ENCODE measurements around the gene AKAP6.

AKAP6 gene

GRCh38 chr14:32330351-32331111, 1.4 kb downstream of the AKAP6 start:
- DNase-seq = no peak

- no peak for DNase-seq
These were observed 2.1 kb downstream of the AKAP6 start for GRCh38 chr14:32331206-32331605.

- DNase-seq = no peak
These were observed 3.6 kb downstream of the AKAP6 start for GRCh38 chr14:32332415-32333316.

- DNase-seq = no peak
These were observed 7.6 kb downstream of the AKAP6 start for GRCh38 chr14:32336702-32337101.

GRCh38 chr14:32337759-32338158, 8.7 kb downstream of the AKAP6 start:
- no peak for DNase-seq

- no peak for DNase-seq
These were observed 10.1 kb downstream of the AKAP6 start for GRCh38 chr14:32339188-32339587.

GRCh38 chr14:32341947-32342846, 13.1 kb downstream of the AKAP6 start:
- no peak for DNase-seq

- no peak for DNase-seq
These were observed 13.7 kb downstream of the AKAP6 start for GRCh38 chr14:32342847-32343194.

GRCh38 chr14:32343926-32344430, 14.9 kb downstream of the AKAP6 start:
- DNase-seq = no peak

- DNase-seq = no peak
These were observed 16.3 kb downstream of the AKAP6 start for GRCh38 chr14:32345311-32345791.

- no peak for DNase-seq
These were observed 20.2 kb downstream of the AKAP6 start for GRCh38 chr14:32349322-32349721.

- no peak for DNase-seq
These were observed 20.9 kb downstream of the AKAP6 start for GRCh38 chr14:32350020-32350419.

- DNase-seq = no peak
These were observed 23.5 kb downstream of the AKAP6 start for GRCh38 chr14:32352631-32353030.

GRCh38 chr14:32354716-32355115, 25.6 kb downstream of the AKAP6 start:
- no peak for DNase-seq

GRCh38 chr14:32358781-32359180, 29.7 kb downstream of the AKAP6 start:
- no peak for DNase-seq

GRCh38 chr14:32361674-32362073, 32.6 kb downstream of the AKAP6 start:
- no peak for DNase-seq

- DNase-seq = no peak
These were observed 34.7 kb downstream of the AKAP6 start for GRCh38 chr14:32363761-32364160.

- DNase-seq = no peak
These were observed 35.8 kb downstream of the AKAP6 start for GRCh38 chr14:32364941-32365340.

GRCh38 chr14:32366256-32366879, 37.3 kb downstream of the AKAP6 start:
- no peak for DNase-seq

- no peak for DNase-seq
These were observed 37.9 kb downstream of the AKAP6 start for GRCh38 chr14:32366986-32367385.

- DNase-seq = no peak
These were observed 38.4 kb downstream of the AKAP6 start for GRCh38 chr14:32367516-32367915.

- no peak for DNase-seq
These were observed 39.0 kb downstream of the AKAP6 start for GRCh38 chr14:32368107-32368506.
